ENCODE measurements around the gene GOSR2.
A peak's percentile ranks its signal among the peaks of the same experiment; 100 is the strongest.

The GOSR2 gene

DNA sequence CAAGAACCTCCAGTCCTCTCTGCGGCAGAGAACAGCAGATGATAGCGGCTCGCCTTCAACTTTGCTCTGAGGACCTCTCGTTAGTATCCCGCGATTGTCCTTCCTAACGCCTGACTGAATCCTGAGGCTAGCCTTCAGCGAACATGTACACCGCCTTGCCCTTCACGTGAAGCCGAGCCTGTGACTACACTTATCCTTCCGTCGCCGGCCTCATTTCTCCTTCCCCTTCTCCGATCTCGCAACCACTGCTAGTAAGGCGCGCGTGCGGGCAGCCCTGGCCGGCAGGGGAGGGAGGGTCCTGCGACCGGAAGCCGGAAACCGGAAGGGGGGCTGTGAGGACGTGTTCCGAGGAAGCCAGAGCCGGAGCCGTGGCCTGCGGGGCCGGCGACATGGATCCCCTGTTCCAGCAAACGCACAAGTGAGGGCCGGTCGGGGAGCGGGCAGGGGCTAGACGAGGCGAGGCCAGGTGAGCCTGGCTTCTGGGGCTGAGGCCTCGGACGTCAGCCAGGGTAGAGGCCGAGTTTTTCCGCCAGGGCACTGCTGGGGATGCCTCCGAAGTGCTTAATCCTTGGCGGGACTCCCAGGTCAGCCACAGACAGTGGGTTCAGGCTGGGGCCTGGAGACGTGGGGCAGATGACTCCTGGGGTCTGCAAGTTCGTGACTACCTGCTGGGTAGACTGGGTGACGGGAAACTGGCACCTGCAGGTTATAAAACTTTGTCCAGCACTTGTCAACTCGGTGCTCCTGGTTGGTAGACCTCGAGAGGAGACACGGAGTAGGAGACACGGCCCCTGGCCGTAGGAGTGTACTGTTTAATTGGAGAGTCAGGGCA lies at the start of gene GOSR2:
Gene GOSR2, plus strand, starts transcription at position 357 of the 832 bp plus-strand sequence. Its CDS starts 33 bp downstream, at position 390.
- peak; percentile 62 to 96 (median 87) for DNase-seq

DNA sequence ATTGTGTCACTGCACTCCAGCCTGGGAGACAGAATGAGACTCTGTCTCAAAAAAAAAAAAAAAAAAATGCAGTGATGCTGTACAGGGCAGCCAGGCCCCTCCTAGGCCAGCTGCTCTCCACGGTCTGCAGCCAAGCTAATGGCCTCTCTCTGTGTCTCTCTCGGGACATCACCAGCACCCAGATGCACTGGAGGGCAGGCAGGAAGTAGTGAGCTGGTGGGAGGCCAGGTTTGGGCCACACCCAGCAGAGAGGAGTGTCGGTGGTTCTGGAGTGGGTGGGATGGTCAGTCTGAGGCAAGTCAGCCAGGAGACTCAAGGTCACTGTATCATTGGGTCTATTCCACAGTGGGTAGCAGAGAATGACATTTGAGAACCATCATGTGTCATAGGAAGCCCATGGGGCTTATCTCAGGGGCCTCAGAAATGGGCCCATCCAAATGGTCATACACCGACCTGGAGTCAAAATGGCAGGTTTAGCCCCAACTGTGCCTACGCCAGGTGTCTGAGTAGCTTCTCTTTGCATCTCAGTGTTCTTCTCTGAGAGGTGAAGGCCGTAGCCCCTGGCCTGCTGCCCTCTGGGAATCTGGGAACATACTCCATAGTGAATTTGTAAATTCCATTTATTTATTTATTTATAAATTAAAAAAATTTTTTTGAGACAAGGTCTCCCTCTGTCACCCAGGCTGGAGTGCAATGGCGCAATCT lies 48.9 kb upstream of the GOSR2 start:
- DNase-seq, result no peak

DNA sequence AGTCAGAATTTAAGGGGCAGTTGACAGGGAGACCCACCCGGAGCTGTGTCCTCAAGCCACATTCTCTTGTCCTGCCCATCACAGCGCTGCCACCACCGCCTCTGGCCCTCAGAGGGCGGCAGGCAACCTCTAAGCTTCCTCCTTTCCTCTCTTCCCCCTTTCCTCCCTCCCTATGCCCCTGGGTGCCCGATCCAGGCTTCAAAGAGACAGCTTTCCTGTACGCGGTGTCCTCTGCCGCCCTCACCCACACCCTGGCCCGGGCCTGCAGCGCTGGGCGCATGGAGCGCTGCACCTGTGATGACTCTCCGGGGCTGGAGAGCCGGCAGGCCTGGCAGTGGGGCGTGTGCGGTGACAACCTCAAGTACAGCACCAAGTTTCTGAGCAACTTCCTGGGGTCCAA lies 48.1 kb upstream of the GOSR2 start:
- DNase-seq, result no peak

DNA sequence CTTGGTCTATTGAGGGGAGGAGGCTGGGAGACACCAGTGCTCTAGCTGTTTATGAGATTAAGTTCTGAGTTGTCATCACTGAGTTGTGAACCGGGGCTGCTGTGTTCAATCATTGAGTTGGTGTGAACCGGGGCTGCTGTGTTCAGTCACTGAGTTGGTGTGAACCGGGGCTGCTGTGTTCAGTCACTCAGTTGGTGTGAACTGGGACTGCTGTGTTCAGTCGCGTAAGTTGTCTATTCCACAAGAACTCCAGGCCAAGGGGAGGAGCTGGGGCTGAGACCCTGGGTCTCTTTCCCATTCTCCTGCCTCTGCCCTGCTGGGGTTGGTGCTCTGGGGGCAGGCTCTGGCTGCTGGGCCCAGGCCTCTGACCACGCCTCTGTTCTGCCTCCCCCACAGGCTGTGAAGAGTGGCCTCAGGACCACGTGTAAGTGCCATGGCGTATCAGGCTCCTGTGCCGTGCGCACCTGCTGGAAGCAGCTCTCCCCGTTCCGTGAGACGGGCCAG lies 47.1 kb upstream of the GOSR2 start:
- no peak for DNase-seq

DNA sequence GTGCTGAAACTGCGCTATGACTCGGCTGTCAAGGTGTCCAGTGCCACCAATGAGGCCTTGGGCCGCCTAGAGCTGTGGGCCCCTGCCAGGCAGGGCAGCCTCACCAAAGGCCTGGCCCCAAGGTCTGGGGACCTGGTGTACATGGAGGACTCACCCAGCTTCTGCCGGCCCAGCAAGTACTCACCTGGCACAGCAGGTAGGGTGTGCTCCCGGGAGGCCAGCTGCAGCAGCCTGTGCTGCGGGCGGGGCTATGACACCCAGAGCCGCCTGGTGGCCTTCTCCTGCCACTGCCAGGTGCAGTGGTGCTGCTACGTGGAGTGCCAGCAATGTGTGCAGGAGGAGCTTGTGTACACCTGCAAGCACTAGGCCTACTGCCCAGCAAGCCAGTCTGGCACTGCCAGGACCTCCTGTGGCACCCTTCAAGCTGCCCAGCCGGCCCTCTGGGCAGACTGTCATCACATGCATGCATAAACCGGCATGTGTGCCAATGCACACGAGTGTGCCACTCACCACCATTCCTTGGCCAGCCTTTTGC lies 46.5 kb upstream of the GOSR2 start:
- DNase-seq, result no peak

DNA sequence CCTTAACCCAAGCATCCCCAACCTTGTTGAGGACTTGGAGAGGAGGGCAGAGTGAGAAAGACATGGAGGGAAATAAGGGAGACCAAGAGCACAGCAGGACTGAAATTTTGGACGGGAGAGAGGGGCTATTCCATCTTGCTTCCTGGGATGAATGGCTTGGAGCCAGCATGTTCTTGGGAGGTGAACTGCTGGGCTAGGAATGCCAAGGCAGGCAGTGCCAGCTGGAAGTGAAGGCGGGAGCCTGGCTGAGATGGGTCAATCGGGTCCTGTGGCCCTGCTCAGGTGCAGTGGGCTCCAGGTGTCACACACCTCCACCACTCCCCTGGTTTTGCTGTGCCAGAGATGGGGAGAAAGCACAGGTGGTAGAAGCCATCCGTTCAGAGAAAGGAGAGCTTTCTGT lies 46.0 kb upstream of the GOSR2 start:
- DNase-seq, result no peak

DNA sequence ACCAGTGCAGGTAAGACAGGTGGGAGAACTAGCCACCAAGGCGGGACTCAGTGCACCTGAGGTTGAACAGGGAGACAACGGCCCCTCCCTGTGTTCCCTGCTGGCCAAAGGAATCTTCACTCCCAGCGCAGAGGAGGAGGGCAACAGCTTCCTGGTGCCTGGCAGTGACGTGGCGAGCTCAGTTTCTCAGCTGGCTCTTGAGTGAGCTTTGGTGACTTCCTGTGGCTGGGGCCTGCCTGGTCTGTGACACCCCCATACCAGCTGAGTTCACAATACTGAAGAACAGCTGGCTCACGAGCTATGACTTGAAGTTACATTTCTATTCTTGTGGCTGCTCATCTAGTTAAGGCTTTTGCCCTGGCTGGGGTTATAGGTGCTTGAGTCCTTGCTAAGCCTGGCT lies 45.5 kb upstream of the GOSR2 start:
- DNase-seq, result no peak

DNA sequence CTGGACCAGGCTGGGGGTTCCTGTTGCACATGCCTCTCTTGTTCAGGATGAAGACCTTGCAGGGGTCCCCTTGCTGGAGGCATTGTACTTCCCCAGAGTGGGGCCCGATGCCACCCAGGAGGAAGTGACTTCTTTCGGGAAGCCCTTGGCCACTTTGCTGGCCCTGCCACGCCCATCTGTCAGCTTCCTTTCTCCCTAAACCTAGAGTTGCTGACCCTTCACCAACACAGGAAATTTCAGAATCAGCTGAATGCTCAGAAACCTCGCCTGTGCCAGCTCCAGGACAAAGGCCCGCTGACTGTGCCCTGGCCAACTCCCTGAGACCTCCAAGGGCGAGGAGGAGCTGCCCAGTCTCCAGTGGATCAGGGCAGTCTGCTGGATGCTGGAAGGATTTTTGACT lies 44.9 kb upstream of the GOSR2 start:
- DNase-seq, result peak in 19 of 51 donors; percentile 2 to 34 (median 11)

DNA sequence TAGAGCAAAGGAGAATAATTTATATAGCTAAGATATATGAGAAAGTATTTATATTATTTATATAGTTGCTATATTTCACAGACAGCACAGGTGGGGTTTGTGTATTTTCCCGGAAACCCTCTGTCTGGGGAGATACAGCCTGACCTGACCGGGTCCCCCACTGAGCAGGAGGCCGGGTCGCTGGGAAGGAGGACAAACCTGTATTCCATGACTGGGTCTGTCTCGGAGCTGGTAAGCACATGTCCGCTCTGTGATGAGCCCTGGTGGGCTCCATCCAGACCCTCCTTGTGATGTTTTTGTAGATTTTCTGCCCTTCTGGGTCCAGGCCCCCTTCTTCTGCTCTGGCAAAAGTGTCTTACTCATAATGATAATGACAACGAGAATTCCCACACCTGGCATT lies 43.9 kb upstream of the GOSR2 start:
- DNase-seq, result no peak

DNA sequence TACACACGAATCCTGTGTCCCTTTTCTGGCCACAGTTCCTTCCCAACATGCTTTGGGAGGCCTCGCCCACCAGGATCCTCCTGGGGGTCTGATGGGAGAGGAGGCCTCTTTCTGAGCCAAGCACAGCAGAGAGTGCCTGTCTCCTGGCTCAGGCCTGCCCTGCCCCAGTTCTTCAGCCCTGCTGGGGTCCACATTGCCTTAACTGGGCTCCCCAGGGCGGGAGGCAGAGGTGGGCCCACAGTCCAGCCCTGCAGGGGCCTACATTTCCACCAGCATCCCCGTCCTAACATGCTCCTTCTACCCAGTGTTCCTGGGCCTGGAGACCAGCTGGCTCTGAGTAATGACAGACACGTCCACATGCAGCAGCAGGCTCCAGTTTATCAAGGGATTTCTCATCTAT lies 41.9 kb upstream of the GOSR2 start:
- DNase-seq, result no peak

DNA sequence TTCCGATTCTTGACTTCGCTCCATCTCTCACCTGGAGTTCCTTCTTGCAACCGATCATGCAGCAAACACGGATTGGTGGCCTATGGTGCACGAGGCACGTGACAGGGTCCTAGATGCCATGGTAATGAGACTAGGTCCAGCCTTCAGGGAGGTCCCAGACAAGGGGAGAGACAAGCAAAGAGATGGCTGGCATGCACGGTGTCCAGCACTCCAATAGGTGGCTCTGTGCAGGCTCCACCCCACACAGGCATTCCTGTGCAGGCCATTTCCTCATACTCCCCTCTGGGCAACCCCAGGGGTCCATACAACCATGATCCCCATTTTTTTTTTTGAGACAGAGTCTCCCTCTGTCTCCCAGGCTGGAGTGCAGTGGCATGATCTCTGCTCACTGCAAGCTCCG lies 40.3 kb upstream of the GOSR2 start:
- no peak for DNase-seq

DNA sequence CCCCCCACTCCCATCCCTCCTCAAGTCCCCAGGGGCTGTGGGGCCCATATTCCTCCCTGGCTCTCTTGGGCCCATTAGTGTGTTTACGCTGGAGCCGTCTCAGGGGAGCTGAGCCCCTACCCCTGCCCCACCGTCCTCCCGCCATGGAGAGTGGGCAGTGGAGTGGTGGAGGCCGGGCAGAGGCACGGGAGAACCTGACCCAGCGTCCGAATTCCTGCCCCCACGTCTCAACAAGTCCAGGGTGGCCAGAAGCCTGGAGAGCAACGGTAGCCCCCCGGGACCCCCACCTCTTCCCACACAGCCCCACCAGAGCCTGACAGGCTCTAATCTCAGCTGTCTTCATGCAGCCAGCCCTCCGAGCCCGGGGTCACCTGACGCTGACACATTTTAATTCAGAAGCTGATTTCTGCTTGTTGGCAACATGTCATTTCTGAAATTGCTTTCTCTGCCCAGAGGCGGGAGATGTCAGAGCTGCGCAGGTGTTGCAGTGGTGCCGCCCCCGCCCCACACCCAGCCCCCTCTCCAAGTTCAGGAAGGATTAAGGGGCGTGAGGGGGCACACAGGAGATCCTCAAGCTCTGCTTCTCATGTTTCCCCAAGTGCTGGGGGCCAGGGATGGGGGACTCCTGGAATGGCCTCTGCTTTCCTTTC lies 39.0 kb upstream of the GOSR2 start:
- DNase-seq, result no peak

DNA sequence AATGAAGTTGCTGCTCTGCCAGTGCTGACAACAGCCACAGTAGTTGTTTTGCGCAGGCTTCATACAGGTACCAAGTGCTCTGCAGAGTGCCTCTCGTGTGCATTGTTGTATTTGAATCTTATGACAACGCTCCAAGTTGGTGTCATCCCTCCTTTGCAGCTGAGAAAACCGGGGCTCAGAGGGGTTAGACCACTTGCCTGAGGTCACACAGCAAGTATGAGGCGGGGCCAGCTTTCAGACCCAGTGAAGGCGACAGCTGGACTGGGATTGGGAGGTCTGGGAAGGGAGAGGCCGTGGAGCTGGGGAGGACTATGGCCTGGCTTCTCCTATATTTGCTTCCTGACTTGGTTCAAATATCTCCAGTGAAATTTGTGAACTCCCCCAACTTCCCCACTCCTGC lies 38.4 kb upstream of the GOSR2 start:
- no peak for DNase-seq

DNA sequence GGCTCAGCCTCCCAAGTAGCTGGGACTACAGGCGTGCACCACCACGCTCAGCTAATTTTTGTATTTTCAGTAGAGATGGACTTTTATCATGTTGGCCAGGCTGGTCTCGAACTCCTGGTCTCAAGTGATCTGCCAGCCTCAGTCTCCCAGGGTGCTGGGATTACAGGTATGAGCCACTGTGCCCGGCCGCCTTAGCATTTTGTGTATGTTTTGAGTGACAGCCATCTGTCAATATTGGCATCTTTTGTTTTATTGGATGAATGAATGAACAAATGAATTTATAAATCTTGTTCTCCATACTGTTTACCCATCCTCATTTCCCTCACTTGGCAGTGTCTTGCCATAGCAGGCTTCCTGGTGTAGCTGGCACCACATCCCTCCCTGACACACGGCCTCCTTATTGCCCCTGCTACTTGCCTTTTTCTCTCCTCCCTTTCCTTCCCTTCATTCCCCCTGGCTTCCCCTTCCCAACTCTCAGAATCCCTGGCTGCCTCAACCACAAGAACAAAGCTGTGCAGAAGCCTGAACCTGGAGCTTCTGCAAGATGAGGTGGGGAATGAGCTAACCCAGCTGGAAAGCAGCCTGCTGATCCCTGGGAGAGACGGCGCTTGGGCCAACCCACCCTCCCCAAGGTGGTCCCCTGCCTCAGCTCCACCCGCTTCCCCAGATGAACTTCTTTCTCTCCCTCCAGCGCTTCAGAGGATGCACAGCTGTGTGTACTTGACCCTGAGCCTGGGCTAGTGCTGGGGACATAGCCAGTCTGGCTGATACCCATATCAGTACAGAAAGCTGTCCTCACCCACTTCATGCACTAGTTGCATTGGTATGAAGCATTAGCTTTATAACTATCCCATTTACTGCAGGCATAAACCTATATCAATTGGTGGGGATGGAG lies 37.3 kb upstream of the GOSR2 start:
- no peak for DNase-seq

DNA sequence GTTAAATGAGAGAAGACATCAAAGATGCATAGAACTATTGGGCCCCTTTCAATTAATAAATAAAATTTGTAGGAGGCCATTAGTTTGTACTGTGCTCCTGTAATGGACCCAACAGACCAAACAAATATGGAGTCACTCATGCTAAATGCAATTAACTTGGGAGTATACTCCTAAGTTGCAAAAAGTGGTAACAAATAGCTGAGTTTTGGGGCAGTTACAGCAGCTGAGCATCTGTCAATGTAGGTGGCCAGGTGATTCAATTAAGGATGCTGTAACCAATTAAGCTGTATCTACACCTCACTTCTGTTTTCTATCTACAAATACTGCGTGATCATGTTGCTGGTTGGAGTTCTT lies 36.7 kb upstream of the GOSR2 start:
- no peak for DNase-seq

DNA sequence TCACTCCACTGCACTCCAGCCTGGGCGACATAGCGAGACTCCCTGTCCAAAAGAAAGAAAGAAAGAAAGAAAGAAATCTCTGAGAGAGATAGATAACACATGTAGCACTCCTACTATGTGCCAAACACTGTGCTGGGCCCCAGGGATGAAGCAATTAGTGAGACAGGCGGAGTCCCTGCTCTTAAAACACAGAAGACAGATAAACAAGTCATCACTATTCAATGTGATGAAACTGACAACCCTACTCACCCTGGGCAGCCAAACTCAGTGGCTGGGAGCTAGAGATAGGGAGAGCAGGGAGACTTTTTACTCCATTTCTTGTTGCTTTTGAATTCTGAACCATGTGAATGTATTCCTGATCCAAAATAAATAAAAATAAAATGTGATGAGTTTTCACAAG lies 35.2 kb upstream of the GOSR2 start:
- no peak for DNase-seq

DNA sequence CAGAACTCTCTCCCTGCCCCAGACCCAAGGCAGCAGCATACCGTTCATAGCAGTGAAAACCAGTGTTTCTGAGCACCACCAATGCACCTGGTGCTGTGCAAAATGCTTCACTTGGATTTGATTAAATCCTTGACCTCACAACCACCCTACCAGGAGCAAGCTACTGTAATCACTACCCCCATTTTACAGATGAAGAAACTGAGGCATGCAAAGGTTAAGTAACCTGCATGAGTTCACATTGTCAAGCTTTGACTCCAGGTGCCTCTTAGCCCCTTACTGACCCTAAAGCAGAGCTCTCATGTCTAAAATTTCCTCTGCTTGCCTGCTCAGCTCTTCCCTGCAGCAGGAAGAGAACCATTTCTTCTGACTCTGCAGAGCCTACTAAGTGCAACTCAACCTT lies 34.2 kb upstream of the GOSR2 start:
- DNase-seq, result no peak

DNA sequence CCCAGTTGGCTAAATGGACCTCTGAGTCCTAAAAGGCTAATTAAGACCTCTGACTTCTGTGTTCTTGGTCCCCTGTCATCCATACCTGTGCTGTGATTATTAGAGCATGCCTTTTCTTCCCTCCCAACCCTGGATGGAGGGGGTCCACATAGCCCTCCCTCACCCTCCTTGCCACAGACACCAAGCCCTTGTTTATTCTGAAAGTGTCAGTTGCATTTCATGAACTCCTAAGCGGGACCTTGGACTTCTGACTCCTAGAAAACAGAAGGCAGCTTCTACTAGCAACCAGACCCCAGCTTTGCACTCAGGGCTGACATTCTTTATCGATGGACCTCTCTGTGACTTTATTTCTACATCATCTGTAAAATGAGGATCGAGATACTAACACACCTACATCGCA lies 33.4 kb upstream of the GOSR2 start:
- no peak for DNase-seq

DNA sequence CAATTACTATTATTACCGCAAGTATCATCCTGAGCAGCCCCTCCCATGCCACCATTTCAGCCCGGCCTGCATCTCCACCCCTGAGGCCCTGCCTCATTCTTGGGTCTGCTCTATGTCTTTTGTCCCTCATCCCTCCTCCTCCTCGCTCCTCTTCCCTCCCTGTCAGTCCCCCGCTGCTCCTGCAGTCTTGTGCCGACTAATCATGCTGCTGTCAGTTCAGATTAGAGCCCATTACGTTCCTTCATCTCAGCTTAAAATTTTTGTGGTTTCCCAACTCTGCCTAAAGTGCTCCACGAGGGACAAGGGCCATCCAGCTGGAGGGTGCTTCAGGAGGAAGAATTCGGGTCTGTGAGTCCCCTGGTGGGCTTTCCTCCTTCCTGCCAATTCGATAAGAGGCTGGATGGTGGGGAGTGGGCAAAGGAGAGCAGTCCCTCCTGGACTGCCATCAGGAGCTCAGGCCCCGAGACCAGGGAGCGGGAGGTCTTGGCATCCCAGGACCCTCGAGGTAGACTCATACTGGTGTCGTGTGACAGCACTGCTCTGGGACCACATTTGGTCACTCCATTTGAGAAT lies 32.9 kb upstream of the GOSR2 start:
- DNase-seq, result no peak

DNA sequence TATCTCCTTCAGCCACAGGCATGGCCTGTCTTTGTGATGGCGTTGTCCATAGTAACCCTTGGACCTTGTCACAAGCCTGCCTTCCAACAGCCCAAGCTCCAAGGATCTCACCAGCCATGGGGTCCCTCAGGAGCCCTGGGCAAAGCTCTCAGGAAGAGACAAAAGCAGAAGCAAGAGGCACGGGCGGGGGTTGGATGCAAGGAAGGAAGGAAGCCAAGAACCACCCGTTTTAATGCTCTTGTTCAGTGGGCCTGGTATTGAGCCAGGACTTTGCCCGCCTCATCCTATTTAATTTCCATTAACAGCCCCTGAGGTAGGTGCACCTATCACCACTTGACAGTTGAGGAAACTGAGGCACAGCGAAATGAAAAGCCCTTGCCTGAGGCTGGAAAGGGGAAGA lies 32.3 kb upstream of the GOSR2 start:
- DNase-seq, result no peak

DNA sequence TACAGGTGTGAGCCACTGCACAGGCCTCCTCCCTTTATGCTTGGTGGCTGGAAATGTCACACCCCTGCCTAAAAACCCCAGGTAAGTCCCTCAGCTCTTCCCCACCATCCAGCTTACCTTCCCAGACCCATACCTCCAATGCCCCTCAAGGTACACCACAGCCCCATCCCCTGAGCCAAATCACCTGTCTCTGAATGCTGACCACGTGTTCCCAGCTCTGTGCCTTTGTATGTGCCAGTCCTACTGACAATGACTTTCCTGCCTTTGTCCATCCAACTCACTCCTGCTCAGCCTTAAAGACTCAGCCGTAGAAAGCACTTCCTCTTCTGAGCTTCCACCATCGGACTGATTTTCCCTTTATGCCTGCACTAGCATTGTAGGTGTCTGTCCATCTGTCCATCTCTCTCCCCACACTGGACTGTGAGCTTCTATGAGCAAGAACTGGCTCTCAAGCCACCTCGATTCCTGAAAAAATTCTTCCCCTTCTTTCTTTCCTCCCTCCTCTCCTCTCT lies 30.7 kb upstream of the GOSR2 start:
- no peak for DNase-seq
